ENCODE data around the gene FFAR1. TPM values are rescaled to one million over a fixed set of nuclear protein-coding genes. Genes with fewer than 3 reads are reported as not detected.

FFAR1 gene
- total and polyA plus RNA-seq, 2 donors (not counting 3 experiments of a cell fraction or from before 2014, with no cell fraction given): not detected

DNA sequence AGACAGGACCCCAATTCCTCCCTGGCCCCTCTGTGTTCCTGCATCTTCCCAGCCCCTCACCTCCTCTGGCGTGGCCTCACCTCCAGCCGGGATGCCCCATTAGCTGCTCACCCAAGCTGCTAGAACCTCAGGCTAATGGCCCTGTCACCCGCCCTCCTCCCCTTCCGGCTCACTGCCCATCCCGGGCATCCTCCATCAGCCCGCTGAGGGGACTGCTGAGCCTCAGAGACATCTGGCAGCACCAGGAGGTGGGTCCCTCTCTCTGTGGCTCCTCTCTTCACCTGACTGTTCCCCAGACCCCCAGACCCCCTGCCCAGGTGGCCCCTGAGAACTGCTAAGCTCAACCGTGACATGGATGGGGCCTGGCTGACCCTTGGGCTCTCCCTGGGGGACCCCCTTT lies 2.9 kb downstream of the FFAR1 start:
- TF ChIP-seq, protein P1, sequence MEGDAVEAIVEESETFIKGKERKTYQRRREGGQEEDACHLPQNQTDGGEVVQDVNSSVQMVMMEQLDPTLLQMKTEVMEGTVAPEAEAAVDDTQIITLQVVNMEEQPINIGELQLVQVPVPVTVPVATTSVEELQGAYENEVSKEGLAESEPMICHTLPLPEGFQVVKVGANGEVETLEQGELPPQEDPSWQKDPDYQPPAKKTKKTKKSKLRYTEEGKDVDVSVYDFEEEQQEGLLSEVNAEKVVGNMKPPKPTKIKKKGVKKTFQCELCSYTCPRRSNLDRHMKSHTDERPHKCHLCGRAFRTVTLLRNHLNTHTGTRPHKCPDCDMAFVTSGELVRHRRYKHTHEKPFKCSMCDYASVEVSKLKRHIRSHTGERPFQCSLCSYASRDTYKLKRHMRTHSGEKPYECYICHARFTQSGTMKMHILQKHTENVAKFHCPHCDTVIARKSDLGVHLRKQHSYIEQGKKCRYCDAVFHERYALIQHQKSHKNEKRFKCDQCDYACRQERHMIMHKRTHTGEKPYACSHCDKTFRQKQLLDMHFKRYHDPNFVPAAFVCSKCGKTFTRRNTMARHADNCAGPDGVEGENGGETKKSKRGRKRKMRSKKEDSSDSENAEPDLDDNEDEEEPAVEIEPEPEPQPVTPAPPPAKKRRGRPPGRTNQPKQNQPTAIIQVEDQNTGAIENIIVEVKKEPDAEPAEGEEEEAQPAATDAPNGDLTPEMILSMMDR (IDR thresholded peaks at IDR 0.05; ENCODE audit: extremely low read depth in 1 of 2, insufficient read depth in 1 of 2, low read depth in 1 of 2, low read length in 2 of 2): no peak
- TF ChIP-seq MYC (IDR thresholded peaks at IDR 0.05; ENCODE audit: low read depth, low read length) (no peak), GATA2 (IDR thresholded peaks at IDR 0.05; ENCODE audit: insufficient read depth, insufficient read length, low read depth, low read length) (no peak), POLR2A (IDR thresholded peaks at IDR 0.05; ENCODE audit: low read depth, low read length) (no peak), EZH2 (IDR thresholded peaks at IDR 0.05; ENCODE audit: borderline replicate concordance, low read depth, low read length, severe bottlenecking) (no peak), FOS (IDR thresholded peaks at IDR 0.05; ENCODE audit: borderline replicate concordance, insufficient read depth, low read length) (no peak), POLR2AphosphoS5 (IDR thresholded peaks at IDR 0.05; ENCODE audit: insufficient read depth, low read depth, low read length) (no peak), JUN (IDR thresholded peaks at IDR 0.05; ENCODE audit: borderline replicate concordance, insufficient read depth, insufficient read length, low read depth) (no peak)
- TF ChIP-seq, protein P2, sequence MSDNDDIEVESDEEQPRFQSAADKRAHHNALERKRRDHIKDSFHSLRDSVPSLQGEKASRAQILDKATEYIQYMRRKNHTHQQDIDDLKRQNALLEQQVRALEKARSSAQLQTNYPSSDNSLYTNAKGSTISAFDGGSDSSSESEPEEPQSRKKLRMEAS (IDR thresholded peaks at IDR 0.05; ENCODE audit: insufficient read depth, insufficient read length): no peak
- FAIRE-seq (no peak), DNase-seq (ENCODE audit: low read depth, low spot score) (no peak)
- no peaks in the 10 kb centered on the region for H4K20me1 ChIP-seq (replicated peaks; ENCODE audit: control insufficient read depth, extremely low read depth, insufficient read depth, low read length)
- H3K9me3 ChIP-seq (replicated peaks; ENCODE audit: control insufficient read depth, insufficient read depth, low read length): no peaks in the 10 kb centered on the region
- H3K27ac ChIP-seq (ENCODE audit: insufficient read depth, low read depth, low read length): no peak overlapping the region
- no peak overlapping the region for H2AFZ ChIP-seq (ENCODE audit: low read depth, low read length)
- BruUV-seq (replicated peaks): no TSS peak
- no peak overlapping the region for H3K9ac ChIP-seq (replicated peaks; ENCODE audit: extremely low read depth, insufficient read depth, low read length)
- POLR2A ChIA-PET: no interaction called here
- H3K9me1 ChIP-seq (replicated peaks; ENCODE audit: control insufficient read depth, extremely low read depth, insufficient read depth, low read length): no peaks in the 10 kb centered on the region
- no peaks in the 10 kb centered on the region for H3K36me3 ChIP-seq (ENCODE audit: control insufficient read depth in 2 of 2, extremely low read depth in 1 of 2, insufficient read depth in 2 of 2, low read length in 2 of 2)
- intact Hi-C loops (cut with micrococcal nuclease) (no loop called here), dilution Hi-C loops (cut with MboI; ENCODE audit: extremely low pct_ligation_motif_present, low sequenced_read_pairs) (no loop called here)
- H3K27me3 ChIP-seq (ENCODE audit: control insufficient read depth in 2 of 2, insufficient read depth in 2 of 2, low read length in 2 of 2): no peaks in the 10 kb centered on the region
- H3K4me1 ChIP-seq (ENCODE audit: control insufficient read depth, extremely low read depth, insufficient read depth, low read length): no peaks in the 10 kb centered on the region
- H3K4me3 ChIP-seq (replicated peaks in 1 of 3; ENCODE audit: insufficient read depth in 1 of 3, low read depth in 1 of 3, low read length in 3 of 3): no peak overlapping the region
- no peaks in the 10 kb centered on the region for H3K79me2 ChIP-seq (ENCODE audit: control insufficient read depth, insufficient read depth, low read length)
- CTCF ChIA-PET: interaction anchor here (0.8 kb wide), 1 partner anchor 12 kb away, joined by 3 read pairs; no protein-coding TSS in a partner anchor
- H3K4me2 ChIP-seq (ENCODE audit: insufficient read depth, low read length): no peak overlapping the region
